H1 (cell line): ENCODE results near the gene MPHOSPH9. TPM values are rescaled to one million over a fixed set of nuclear protein-coding genes. Genes with fewer than 3 reads are reported as not detected.

Experiments
- BRCA1 ChIP-seq: IDR thresholded peaks from 2 replicates; pipeline ENCODE4 v1.6.1; 2012; ENCODE audit warnings: low read depth, low read length, improper control_type of control experiment
- POLR2AphosphoS5 ChIP-seq: IDR thresholded peaks from 2 replicates; pipeline ENCODE4 v1.6.1; 2011; ENCODE audit warnings: low read depth, low read length
- SUZ12 ChIP-seq: fragments of 200-600 bp; sonication (generic); IDR thresholded peaks from 2 replicates; pipeline ENCODE4 v1.6.1; 2012; ENCODE audit warnings: mild to moderate bottlenecking, inconsistent platforms, low read length, moderate library complexity, mixed read lengths
- polyA plus RNA-seq, 7 experiments: library from polyadenylated mRNA; depleted of rRNA in 3 of 7; stranded (reverse) in 5 of 7; unstranded in 2 of 7; fragments of >200 nt in 5 of 7; fragments of 200-250 nt in 2 of 7; gene quantifications; 1 replicate in 5 of 7; 2 replicates in 1 of 7; 4 replicates in 1 of 7; pipeline versions ENCODE4 v1.2.1 to v1.2.3, GENCODE V29; 2011 to 2013; ENCODE audit warnings: missing spikeins in 2 of 7, mixed read lengths in 2 of 7
- total RNA-seq: library from RNA; stranded (reverse); fragmentation: NEBNext Ultra II Directional; extraction: Animal tissue kit (Norgen Biotek cat#: 25700); gene quantifications from 2 replicates; pipeline ENCODE4 v1.2.1, GENCODE V29; 2021

Gene MPHOSPH9
- total and polyA plus RNA-seq, 2 of the 8 experiments (the other 6 are each of a cell fraction or from before 2014, with no cell fraction given) = 8.8 to 48.8 TPM

DNA sequence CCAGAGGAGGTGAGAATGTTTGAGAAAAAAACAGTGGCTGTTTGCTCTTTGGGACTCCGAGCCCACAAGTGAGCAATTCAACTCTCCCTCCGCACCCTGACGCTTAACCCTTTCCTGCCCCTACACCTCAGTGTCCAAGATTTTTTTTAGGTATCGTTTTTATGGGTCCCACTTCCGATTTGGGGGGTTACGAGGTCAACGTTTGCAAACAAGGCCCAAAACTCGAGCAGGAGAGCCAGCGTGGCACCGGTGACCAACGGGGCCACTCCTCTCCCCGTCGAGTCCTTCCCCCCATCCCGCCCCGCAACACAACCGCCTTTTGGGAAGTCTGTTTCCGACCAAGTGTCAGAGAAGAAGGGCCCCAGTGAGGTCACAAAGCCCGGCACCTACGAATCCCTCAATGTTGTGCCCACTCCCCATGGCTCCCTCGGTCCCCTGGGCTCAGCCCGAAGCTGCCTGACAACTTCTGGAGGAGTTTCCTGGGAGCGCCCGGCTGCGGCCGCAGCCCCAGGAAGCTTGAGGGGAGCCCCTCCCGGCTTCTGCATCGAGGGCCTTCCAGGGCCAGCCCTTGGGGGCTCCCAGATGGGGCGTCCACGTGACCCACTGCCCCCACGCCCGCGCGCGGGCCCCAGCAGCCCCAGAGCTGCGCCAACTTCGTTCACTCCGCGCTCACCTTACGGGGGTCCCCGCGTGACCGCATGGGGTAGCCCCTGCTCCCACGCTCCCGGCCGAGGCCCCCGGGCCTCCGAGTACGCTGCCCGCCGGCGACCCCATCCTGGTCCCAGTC is 37.5 kb upstream of the MPHOSPH9 start (continued):
- TF ChIP-seq SUZ12 (no peak), POLR2AphosphoS5 (0 out of 2 replicates have a peak, but pooled peaks have one; percentile 1), BRCA1 (no peak)
